H1 (cell line): ENCODE measurements around the gene PLPPR1. TPM values are rescaled to one million over a fixed set of nuclear protein-coding genes. Genes with fewer than 3 reads are reported as not detected.

Experiments used
- CTCF ChIA-PET: fragments of 300-600 bp; sonication (Branson Sonifier 250); formaldehyde crosslinking; loops from one replicate; lab custom pipeline; 2021; ENCODE audit not compliant: partially characterized antibody; lab: Charles Lee
- POLR2A ChIA-PET: fragments of 300-600 bp; sonication (Branson Sonifier 250); formaldehyde crosslinking; loops from one replicate; lab custom pipeline; 2021; ENCODE audit warnings: inconsistent platforms; ENCODE audit not compliant: partially characterized antibody; lab: Charles Lee
- DNase-seq, 2 experiments: peaks; one replicate each; pipeline versions ENCODE4 v3.0.0 to v3.0.0-alpha.2; 2010 to 2022; ENCODE audit warnings: low spot score in 2 of 2, low read depth in 1 of 2, mixed read lengths in 1 of 2
- FAIRE-seq: peaks from 2 replicates; lab custom pipeline; 2011; peaks lifted over from hg19 to GRCh38; lab: Jason Lieb, UNC
- H2AFZ ChIP-seq: 2 replicates; pipeline ENCODE4 v1.8.1; 2012; ENCODE audit warnings: low read length, inconsistent platforms
- H2AK5ac ChIP-seq: 2 replicates; pipeline ENCODE4 v1.6.1; 2013; ENCODE audit warnings: low read depth, low read length
- H2BK120ac ChIP-seq: replicated peaks from 2 replicates; pipeline ENCODE3; 2013; ENCODE audit warnings: low read depth, low read length, inconsistent platforms
- H2BK12ac ChIP-seq: 2 replicates; pipeline ENCODE4 v1.6.1; 2013; ENCODE audit warnings: low read depth, low read length
- H2BK15ac ChIP-seq: 2 replicates; pipeline ENCODE4 v1.6.1; 2013; ENCODE audit warnings: low read length
- H2BK20ac ChIP-seq: 2 replicates; pipeline ENCODE4 v1.6.1; 2013; ENCODE audit warnings: low read length
- H2BK5ac ChIP-seq: 2 replicates; pipeline ENCODE4 v1.6.1; 2013; ENCODE audit warnings: low read depth, low read length
- H3K14ac ChIP-seq: 2 replicates; pipeline ENCODE4 v1.6.1; 2013; ENCODE audit warnings: inconsistent platforms; ENCODE audit not compliant: insufficient read length
- H3K18ac ChIP-seq: 2 replicates; pipeline ENCODE4 v1.6.1; 2013; ENCODE audit warnings: low read length; ENCODE audit errors: extremely low read depth
- H3K23ac ChIP-seq: 2 replicates; pipeline ENCODE4 v1.6.1; 2013; ENCODE audit warnings: inconsistent platforms; ENCODE audit not compliant: insufficient read length
- H3K23me2 ChIP-seq: 2 replicates; pipeline ENCODE4 v1.6.1; 2013; ENCODE audit warnings: low read depth, low read length
- H3K27ac ChIP-seq: 2 replicates; pipeline ENCODE4 v1.6.1; 2011; ENCODE audit warnings: low read depth, low read length, inconsistent platforms
- H3K27me3 ChIP-seq, 4 experiments: replicated peaks in 1 of 4; 1 replicate in 1 of 4; 2 replicates in 3 of 4; pipeline versions ENCODE4 v1.6.1 to v1.8.1; 2011 to 2013; ENCODE audit warnings: low read length in 3 of 4, mild to moderate bottlenecking in 3 of 4, inconsistent platforms in 2 of 4, mixed read lengths in 2 of 4, moderate library complexity in 1 of 4; ENCODE audit not compliant: control insufficient read depth in 3 of 4, insufficient read depth in 3 of 4; ENCODE audit errors: extremely low read depth in 1 of 4
- H3K36me3 ChIP-seq, 4 experiments: 2 replicates each; pipeline versions ENCODE4 v1.6.1 to v1.8.1; 2011 to 2013; ENCODE audit warnings: mild to moderate bottlenecking in 4 of 4, low read length in 3 of 4, moderate library complexity in 2 of 4, control low read depth in 1 of 4, inconsistent platforms in 1 of 4; ENCODE audit not compliant: insufficient read depth in 4 of 4, control insufficient read depth in 2 of 4
- H3K4ac ChIP-seq: replicated peaks from 2 replicates; pipeline ENCODE3; 2013; ENCODE audit warnings: low read length, low read depth, mixed read lengths, inconsistent platforms; ENCODE audit not compliant: insufficient read length
- H3K4me1 ChIP-seq, 4 experiments: replicated peaks in 1 of 4; 1 replicate in 1 of 4; 2 replicates in 3 of 4; pipeline versions ENCODE4 v1.6.1 to v1.8.1; 2011 to 2013; ENCODE audit warnings: low read length in 3 of 4, inconsistent platforms in 2 of 4, mixed read lengths in 1 of 4; ENCODE audit not compliant: insufficient read depth in 4 of 4, control insufficient read depth in 3 of 4
- H3K4me2 ChIP-seq, 2 experiments: 2 replicates each; pipeline versions ENCODE4 v1.6.1 to v1.8.1; 2011 to 2013; ENCODE audit warnings: low read depth in 2 of 2, low read length in 2 of 2, control low read depth in 1 of 2, inconsistent platforms in 1 of 2, mild to moderate bottlenecking in 1 of 2; ENCODE audit not compliant: insufficient read depth in 1 of 2
- H3K4me3 ChIP-seq, 4 experiments: fragments of 200-600, 300-600 bp in 1 of 4; sonication (generic), shearing (Covaris generic), sonication (Bioruptor Twin) in 1 of 4; 2 replicates each; pipeline versions ENCODE4 v1.5.1 to v1.8.1; 2011 to 2016; ENCODE audit warnings: low read length in 4 of 4, low read depth in 3 of 4, control low read depth in 2 of 4, inconsistent platforms in 2 of 4, mild to moderate bottlenecking in 2 of 4, mixed read lengths in 1 of 4, moderate library complexity in 1 of 4; ENCODE audit not compliant: insufficient read depth in 2 of 4; ENCODE audit errors: extremely low read depth in 1 of 4
- H3K56ac ChIP-seq: replicated peaks from 2 replicates; pipeline ENCODE3; 2013; ENCODE audit warnings: low read depth, mild to moderate bottlenecking, mixed read lengths, low read length, inconsistent platforms; ENCODE audit not compliant: insufficient read length
- H3K79me1 ChIP-seq: 2 replicates; pipeline ENCODE4 v1.6.1; 2013; ENCODE audit warnings: low read depth, low read length, control low read depth
- H3K79me2 ChIP-seq, 2 experiments: 2 replicates each; pipeline versions ENCODE4 v1.6.1 to v1.8.1; 2012 to 2013; ENCODE audit warnings: low read length in 2 of 2, mild to moderate bottlenecking in 2 of 2, inconsistent platforms in 1 of 2; ENCODE audit not compliant: insufficient read depth in 2 of 2, control insufficient read depth in 1 of 2
- H3K9ac ChIP-seq, 4 experiments: replicated peaks in 1 of 4; 1 replicate in 1 of 4; 2 replicates in 3 of 4; pipeline versions ENCODE4 v1.6.1 to v1.8.1; 2011 to 2013; ENCODE audit warnings: low read depth in 3 of 4, low read length in 3 of 4, control low read depth in 2 of 4, mild to moderate bottlenecking in 2 of 4, moderate library complexity in 2 of 4, inconsistent platforms in 1 of 4; ENCODE audit errors: extremely low read depth in 1 of 4
- H3K9me3 ChIP-seq, 2 experiments: 2 replicates each; pipeline versions ENCODE4 v1.6.1 to v1.8.1; 2012 to 2013; ENCODE audit warnings: mild to moderate bottlenecking in 2 of 2, moderate library complexity in 2 of 2, control low read depth in 1 of 2, inconsistent platforms in 1 of 2, low read depth in 1 of 2, low read length in 1 of 2, mixed read lengths in 1 of 2; ENCODE audit not compliant: insufficient read depth in 2 of 2
- H4K20me1 ChIP-seq, 2 experiments: replicated peaks in 1 of 2; 2 replicates each; pipeline versions ENCODE3 to v1.8.1; 2011 to 2013; ENCODE audit warnings: inconsistent platforms in 2 of 2, low read length in 2 of 2, mild to moderate bottlenecking in 1 of 2; ENCODE audit not compliant: insufficient read depth in 2 of 2, control insufficient read depth in 1 of 2
- H4K5ac ChIP-seq: 2 replicates; pipeline ENCODE4 v1.6.1; 2013; ENCODE audit warnings: low read length, low read depth, mixed read lengths, inconsistent platforms; ENCODE audit not compliant: insufficient read length
- H4K8ac ChIP-seq: 2 replicates; pipeline ENCODE4 v1.8.0; 2013; ENCODE audit warnings: mild to moderate bottlenecking, moderate library complexity, low read length, inconsistent platforms; ENCODE audit not compliant: insufficient read depth; ENCODE audit errors: extremely low read depth
- H4K91ac ChIP-seq: replicated peaks from 2 replicates; pipeline ENCODE3; 2013; ENCODE audit warnings: low read length, mixed read lengths, inconsistent platforms; ENCODE audit not compliant: insufficient read length
- ATF3 ChIP-seq: IDR thresholded peaks from 2 replicates; pipeline ENCODE4 v1.6.1; 2011; ENCODE audit warnings: low read depth, mild to moderate bottlenecking, low read length; ENCODE audit not compliant: insufficient read depth
- CEBPB ChIP-seq: IDR thresholded peaks from 2 replicates; pipeline ENCODE4 v1.6.1; 2012; ENCODE audit warnings: low read depth, low read length
- CTBP2 ChIP-seq: IDR thresholded peaks from 2 replicates; pipeline ENCODE4 v1.7.0; 2011; ENCODE audit warnings: borderline replicate concordance, mild to moderate bottlenecking, moderate library complexity, mixed read lengths, low read length; ENCODE audit not compliant: insufficient read depth, insufficient read length
- GABPA ChIP-seq: IDR thresholded peaks from 2 replicates; pipeline ENCODE4 v1.6.1; 2011; ENCODE audit warnings: mild to moderate bottlenecking, low read length, moderate library complexity, borderline replicate concordance; ENCODE audit not compliant: insufficient read depth
- MAFK ChIP-seq: IDR thresholded peaks from 2 replicates; pipeline ENCODE4 v1.6.1; 2012; ENCODE audit warnings: low read depth, mild to moderate bottlenecking, improper control_type of control experiment, low read length
- NRF1 ChIP-seq: IDR thresholded peaks from 2 replicates; pipeline ENCODE4 v1.6.1; 2011; ENCODE audit warnings: mild to moderate bottlenecking, low read depth, low read length, improper control_type of control experiment
- RBBP5 ChIP-seq: IDR thresholded peaks from 2 replicates; pipeline ENCODE4 v1.7.1; 2012; ENCODE audit warnings: low read depth, mild to moderate bottlenecking, inconsistent platforms, low read length, moderate library complexity, borderline replicate concordance
- RXRA ChIP-seq: IDR thresholded peaks from 2 replicates; pipeline ENCODE4 v1.6.1; 2011; ENCODE audit warnings: low read depth, mild to moderate bottlenecking, low read length, moderate library complexity; ENCODE audit not compliant: insufficient read depth
- SRF ChIP-seq: IDR thresholded peaks from 2 replicates; pipeline ENCODE4 v1.6.1; 2011; ENCODE audit warnings: mild to moderate bottlenecking, low read depth, low read length, moderate library complexity
- WGBS, 2 experiments: shearing (Covaris generic) in 1 of 2; methylation state at CpG; one replicate each; pipeline versions ENCODE4 v1.1.6 to v1.1.7; 2013 to 2015; ENCODE audit warnings: low lambda C conversion rate in 2 of 2, mixed read lengths in 2 of 2, inconsistent platforms in 1 of 2, low coverage in 1 of 2, missing lambda C conversion rate in 1 of 2; ENCODE audit not compliant: insufficient replicate concordance in 2 of 2, insufficient coverage in 1 of 2, insufficient read length in 1 of 2; ENCODE audit errors: extremely low coverage in 1 of 2, missing lambda C conversion rate in 1 of 2; 5-methylcytosine and 5-hydroxymethylcytosine counted together
- polyA plus RNA-seq, 7 experiments: library from polyadenylated mRNA; depleted of rRNA in 3 of 7; stranded (reverse) in 5 of 7; unstranded in 2 of 7; fragments of >200 nt in 5 of 7; fragments of 200-250 nt in 2 of 7; gene quantifications; 1 replicate in 5 of 7; 2 replicates in 1 of 7; 4 replicates in 1 of 7; pipeline versions ENCODE4 v1.2.1 to v1.2.3, GENCODE V29; 2011 to 2013; ENCODE audit warnings: missing spikeins in 2 of 7, mixed read lengths in 2 of 7
- total RNA-seq: library from RNA; stranded (reverse); fragmentation: NEBNext Ultra II Directional; extraction: Animal tissue kit (Norgen Biotek cat#: 25700); gene quantifications from 2 replicates; pipeline ENCODE4 v1.2.1, GENCODE V29; 2021

The PLPPR1 gene
- total and polyA plus RNA-seq, 2 of the 8 experiments (the other 6 are each of a cell fraction or from before 2014, with no cell fraction given): 1.4 to 1.8 TPM

GRCh38 chr9:101092922-101093321, 64.4 kb downstream of the PLPPR1 start:
- Histone ChIP-seq H3K23ac (no peak overlapping the region), H3K56ac (no peak overlapping the region), H2BK15ac (no peak overlapping the region), H4K91ac (no peak overlapping the region), H2BK20ac (no peak overlapping the region), H4K8ac (no peak overlapping the region), H3K18ac (no peak overlapping the region), H3K4me3 (no peak overlapping the region), H3K27me3 (no peaks in the 10 kb centered on the region)
- CTCF ChIA-PET: interaction anchor here (0.6 to 2.3 kb wide), 3 partner anchors 21 to 219 kb away, joined by 3 to 5 read pairs (median 4); no protein-coding TSS in a partner anchor
- TF ChIP-seq NRF1 (no peak), SRF (no peak), RBBP5 (no peak), GABPA (no peak), CTBP2 (no peak), MAFK (no peak), RXRA (no peak), CEBPB (no peak), ATF3 (no peak)
- TF ChIP-seq, all 59 proteins: peak for 0
- no peak overlapping the region for H3K4me2 ChIP-seq
- no peaks in the 10 kb centered on the region for H3K23me2 ChIP-seq
- no peak for FAIRE-seq
- H4K5ac ChIP-seq: no peak overlapping the region
- H3K4ac ChIP-seq: no peak overlapping the region
- no peak overlapping the region for H2AK5ac ChIP-seq
- H2BK120ac ChIP-seq: no peak overlapping the region
- no peak for DNase-seq
- POLR2A ChIA-PET: no interaction called here
- no peak overlapping the region for H3K27ac ChIP-seq
- no peaks in the 10 kb centered on the region for H3K79me1 ChIP-seq
- H3K79me2 ChIP-seq: no peaks in the 10 kb centered on the region
- no peak overlapping the region for H2BK5ac ChIP-seq
- H4K20me1 ChIP-seq: no peaks in the 10 kb centered on the region
- H3K9ac ChIP-seq: no peak overlapping the region
- H3K14ac ChIP-seq: no peak overlapping the region
- H3K9me3 ChIP-seq: no peaks in the 10 kb centered on the region
- H2BK12ac ChIP-seq: no peak overlapping the region
- no peaks in the 10 kb centered on the region; a peak in 1 of 8 replicates for H3K36me3 ChIP-seq
- 100% methylated on average over 1 of the region's 1 CpG; no CpG with 5 or more reads in 1 of the 2 experiments for WGBS, 2 experiments
- H2AFZ ChIP-seq: no peak overlapping the region
- peaks cover 2 to 18% (median 13%) of the 10 kb centered on the region in 4 experiments; a peak in 6 of 7 replicates for H3K4me1 ChIP-seq
